ENCODE measurements around the gene SLC5A9. TPM values are rescaled to one million over a fixed set of nuclear protein-coding genes. Genes with fewer than 3 reads are reported as not detected.

The SLC5A9 gene
- total RNA-seq, 1 experiment from 2014 or later = not detected

- Histone ChIP-seq H3K27me3 (ENCODE audit: insufficient read depth, low read length) (no peaks in the 10 kb centered on the region), H3K4me1 (ENCODE audit: control insufficient read depth in 1 of 2, insufficient read depth in 2 of 2, low read length in 2 of 2) (no peaks in the 10 kb centered on the region), H3K9me3 (ENCODE audit: control insufficient read depth in 1 of 2, insufficient read depth in 1 of 2, low read depth in 1 of 2, low read length in 2 of 2) (no peaks in the 10 kb centered on the region), H3K4me3 (replicated peaks in 1 of 2; ENCODE audit: low read depth in 1 of 2, low read length in 2 of 2) (no peak overlapping the region), H3K4me2 (ENCODE audit: low read length) (no peak overlapping the region), H3K79me2 (ENCODE audit: insufficient read depth, low read length) (no peaks in the 10 kb centered on the region), H3K9ac (ENCODE audit: low read length) (no peak overlapping the region), H4K20me1 (ENCODE audit: insufficient read depth) (no peaks in the 10 kb centered on the region), H3K27ac (ENCODE audit: low read depth, low read length) (no peak overlapping the region), H3K9me2 (ENCODE audit: insufficient read depth) (no peaks in the 10 kb centered on the region), H2AFZ (ENCODE audit: low read depth, low read length, poor library complexity, severe bottlenecking) (no peak overlapping the region), H3K36me3 (ENCODE audit: control insufficient read depth in 1 of 2, insufficient read depth in 2 of 2, low read length in 2 of 2) (no peaks in the 10 kb centered on the region)
- intact Hi-C loops (cut with micrococcal nuclease) = no loop called here
- ATAC-seq (no peak), DNase-seq (ENCODE audit: low read depth, low spot score) (no peak)
- ChIA-PET RAD21 (ENCODE audit: low non-redundant PET in 1 of 2, low total read pairs in 2 of 2, uncharacterized antibody in 2 of 2, unreplicated experiment in 2 of 2) (no interaction called here), POLR2A (no interaction called here), CTCF (no interaction called here)
- BruUV-seq (replicated peaks) = no TSS peak
- no peak for TF ChIP-seq FOSL1 (IDR thresholded peaks at IDR 0.05; ENCODE audit: low read depth)
- TF ChIP-seq POLR2A (IDR thresholded peaks at IDR 0.05; ENCODE audit: borderline replicate concordance, extremely low read depth, insufficient read depth, insufficient read length) = no peak
- no peak for TF ChIP-seq SIN3A (IDR thresholded peaks at IDR 0.05; ENCODE audit: low read depth)
- TF ChIP-seq ZBTB33 (IDR thresholded peaks at IDR 0.05; ENCODE audit: extremely low read depth, insufficient replicate concordance, low read length) = no peak
- no peak for TF ChIP-seq RAD21 (IDR thresholded peaks at IDR 0.05; ENCODE audit: low read depth)
Observed at GRCh38 chr1:48261881-48262400, 39.4 kb downstream of the SLC5A9 start.

- Histone ChIP-seq H3K27me3 (ENCODE audit: insufficient read depth, low read length) (no peaks in the 10 kb centered on the region), H2AFZ (ENCODE audit: low read depth, low read length, poor library complexity, severe bottlenecking) (no peak overlapping the region), H3K4me3 (replicated peaks in 1 of 2; ENCODE audit: low read depth in 1 of 2, low read length in 2 of 2) (no peak overlapping the region), H3K9me3 (ENCODE audit: control insufficient read depth in 1 of 2, insufficient read depth in 1 of 2, low read depth in 1 of 2, low read length in 2 of 2) (no peaks in the 10 kb centered on the region), H3K36me3 (ENCODE audit: control insufficient read depth in 1 of 2, insufficient read depth in 2 of 2, low read length in 2 of 2) (no peaks in the 10 kb centered on the region), H3K9ac (ENCODE audit: low read length) (no peak overlapping the region), H3K27ac (ENCODE audit: low read depth, low read length) (no peak overlapping the region), H3K79me2 (ENCODE audit: insufficient read depth, low read length) (no peaks in the 10 kb centered on the region), H4K20me1 (ENCODE audit: insufficient read depth) (no peaks in the 10 kb centered on the region), H3K4me1 (ENCODE audit: control insufficient read depth in 1 of 2, insufficient read depth in 2 of 2, low read length in 2 of 2) (no peaks in the 10 kb centered on the region), H3K9me2 (ENCODE audit: insufficient read depth) (no peaks in the 10 kb centered on the region), H3K4me2 (ENCODE audit: low read length) (no peak overlapping the region)
- ATAC-seq (no peak), DNase-seq (ENCODE audit: low read depth, low spot score) (no peak)
- ChIA-PET RAD21 (ENCODE audit: low non-redundant PET in 1 of 2, low total read pairs in 2 of 2, uncharacterized antibody in 2 of 2, unreplicated experiment in 2 of 2) (no interaction called here), CTCF (no interaction called here), POLR2A (no interaction called here)
- TF ChIP-seq EZH2 (IDR thresholded peaks at IDR 0.05) (no peak), POLR2AphosphoS5 (IDR thresholded peaks at IDR 0.05; ENCODE audit: low read depth, low read length) (no peak), FOSL1 (IDR thresholded peaks at IDR 0.05; ENCODE audit: low read depth) (no peak)
- BruUV-seq (replicated peaks) = no TSS peak
- intact Hi-C loops (cut with micrococcal nuclease) = no loop called here
Observed at GRCh38 chr1:48263041-48263440, 40.5 kb downstream of the SLC5A9 start.

Measured in HCT116 (cell line).